ENCODE results near the gene FTO.

GRCh38 chr16:54150861-54151260 is 446.9 kb downstream of the FTO start:
- TF ChIP-seq CTCF (IDR thresholded peaks at IDR 0.05 in 4 of 5, conservative IDR thresholded peaks at IDR 0.05 in 1 of 5) (no peak), POLR2A (IDR thresholded peaks at IDR 0.05) (no peak)

Measured in gastrocnemius medialis (tissue), 4 donors.